ENCODE results near the gene GCSH.

GCSH gene

GRCh38 chr16:81036751-81037350 is 59.3 kb downstream of the GCSH start:
- no peaks in the 10 kb centered on the region for H3K9me3 ChIP-seq (ENCODE audit: low read length)
- H3K36me3 ChIP-seq (ENCODE audit: insufficient read depth, low read length) = peaks cover 6% of the 10 kb centered on the region
- peak overlapping the region; percentile 54 to 79 for H3K4me3 ChIP-seq (ENCODE audit: low read depth in 1 of 2, low read length in 2 of 2)
- H3K9ac ChIP-seq (ENCODE audit: low read length) = peak overlapping the region; percentile 59
- peaks cover 17% of the 10 kb centered on the region for H3K4me1 ChIP-seq (ENCODE audit: insufficient read depth, low read length)
- H3K27me3 ChIP-seq (ENCODE audit: control insufficient read depth in 1 of 2, insufficient read depth in 2 of 2, low read length in 2 of 2) = no peaks in the 10 kb centered on the region
- H3K27ac ChIP-seq (ENCODE audit: low read depth, low read length) = peak overlapping the region; percentile 60

DNA sequence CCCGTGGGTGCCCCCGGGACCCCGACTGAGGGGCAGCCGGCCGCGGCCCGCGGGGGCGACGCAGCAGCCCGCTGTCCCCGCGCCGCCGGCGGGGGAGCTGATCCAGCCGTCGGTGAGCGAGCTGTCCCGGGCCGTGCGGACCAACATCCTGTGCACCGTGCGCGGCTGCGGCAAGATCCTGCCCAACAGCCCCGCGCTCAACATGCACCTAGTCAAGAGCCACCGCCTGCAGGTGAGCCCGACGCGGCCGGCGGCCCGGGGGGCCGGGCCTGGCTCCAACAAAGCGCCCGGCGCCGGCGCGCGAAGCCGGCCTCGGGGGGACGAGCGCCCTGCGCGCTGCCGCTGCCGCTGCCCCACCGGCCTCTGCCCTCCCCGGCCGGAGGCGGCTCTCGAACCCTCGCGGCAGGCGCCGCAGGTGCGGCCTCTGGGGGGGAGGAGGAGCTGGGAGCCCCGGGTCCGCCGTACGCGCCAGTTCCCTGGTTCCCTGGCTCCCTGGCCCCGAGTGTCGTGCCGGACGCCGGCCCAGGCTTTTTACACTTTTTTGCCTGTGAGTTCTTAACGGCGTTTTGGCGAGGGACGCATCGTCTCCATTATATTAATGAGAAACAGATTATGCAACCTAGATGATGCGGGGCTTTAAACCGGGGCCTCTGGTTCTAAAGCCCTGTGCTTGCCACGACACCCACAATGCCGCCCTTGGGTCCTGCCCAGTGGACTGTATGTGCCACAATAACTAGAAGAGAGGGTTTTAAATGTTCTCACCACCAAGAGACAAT is 60.0 kb downstream of the GCSH start:
- H3K9ac ChIP-seq (ENCODE audit: low read length) = peak overlapping the region; percentile 59
- H3K27me3 ChIP-seq (ENCODE audit: control insufficient read depth in 1 of 2, insufficient read depth in 2 of 2, low read length in 2 of 2) = no peaks in the 10 kb centered on the region
- peaks cover 17% of the 10 kb centered on the region for H3K4me1 ChIP-seq (ENCODE audit: insufficient read depth, low read length)
- peak overlapping the region; percentile 54 to 79 for H3K4me3 ChIP-seq (ENCODE audit: low read depth in 1 of 2, low read length in 2 of 2)
- no peaks in the 10 kb centered on the region for H3K9me3 ChIP-seq (ENCODE audit: low read length)
- H3K27ac ChIP-seq (ENCODE audit: low read depth, low read length) = peak overlapping the region; percentile 60
- no peaks in the 10 kb centered on the region for H3K36me3 ChIP-seq (ENCODE audit: insufficient read depth, low read length)

DNA sequence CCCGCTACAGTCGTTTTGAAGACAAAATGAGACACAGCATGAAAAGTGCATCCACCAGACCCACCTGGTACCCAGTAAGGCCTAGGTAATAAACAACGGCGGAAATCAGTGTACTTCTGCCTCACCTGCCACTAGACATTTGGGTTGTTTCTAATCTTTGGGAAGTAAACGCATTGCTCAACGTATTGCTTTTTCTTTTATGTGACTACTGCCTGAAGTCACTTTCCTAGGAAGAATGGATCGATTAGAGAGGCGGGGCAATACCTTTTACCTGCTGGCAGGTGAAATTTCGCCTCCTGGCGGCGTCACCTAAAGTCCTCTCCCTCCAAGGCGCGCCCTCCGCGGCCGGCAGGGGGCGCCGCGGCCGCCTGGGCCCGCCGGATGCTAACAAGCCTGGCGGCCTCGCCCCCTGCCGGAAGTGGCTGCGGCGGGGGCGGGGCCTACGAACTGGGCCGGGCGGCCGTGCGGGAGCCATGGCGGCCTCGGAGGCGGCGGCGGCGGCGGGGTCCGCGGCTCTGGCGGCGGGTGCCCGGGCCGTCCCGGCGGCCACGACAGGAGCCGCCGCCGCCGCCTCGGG is 60.7 kb downstream of the GCSH start, which contains the start of gene ATMIN:
Gene ATMIN (plus strand): TSS at position 445 of the 577 bp plus-strand sequence. CDS start 29 bp downstream, at position 474.
- H3K9me3 ChIP-seq (ENCODE audit: low read length) = no peaks in the 10 kb centered on the region
- H3K9ac ChIP-seq (ENCODE audit: low read length) = peak within 1 kb of the TSS; percentile 59
- H3K27me3 ChIP-seq (ENCODE audit: control insufficient read depth in 1 of 2, insufficient read depth in 2 of 2, low read length in 2 of 2) = no peaks in the 10 kb centered on the region
- no peaks in the 10 kb centered on the region for H3K36me3 ChIP-seq (ENCODE audit: insufficient read depth, low read length)
- peak within 1 kb of the TSS; percentile 54 to 79 for H3K4me3 ChIP-seq (ENCODE audit: low read depth in 1 of 2, low read length in 2 of 2)
- peaks cover 17% of the 10 kb centered on the region for H3K4me1 ChIP-seq (ENCODE audit: insufficient read depth, low read length)
- peak within 1 kb of the TSS; percentile 60 for H3K27ac ChIP-seq (ENCODE audit: low read depth, low read length)

Data from muscle layer of colon (tissue), 2 donors.